Measurements from ENCODE around the gene DENND6B.

The DENND6B gene

GRCh38 chr22:50260801-50261614, 65.8 kb downstream of the DENND6B start:
- DNase-seq (ENCODE audit: extremely low read depth in 1 of 2, low read depth in 1 of 2): no peak

- no peak for DNase-seq (ENCODE audit: extremely low read depth in 1 of 2, low read depth in 1 of 2)
Measured at GRCh38 chr22:50260434-50260800, 66.4 kb downstream of the DENND6B start.

DNA sequence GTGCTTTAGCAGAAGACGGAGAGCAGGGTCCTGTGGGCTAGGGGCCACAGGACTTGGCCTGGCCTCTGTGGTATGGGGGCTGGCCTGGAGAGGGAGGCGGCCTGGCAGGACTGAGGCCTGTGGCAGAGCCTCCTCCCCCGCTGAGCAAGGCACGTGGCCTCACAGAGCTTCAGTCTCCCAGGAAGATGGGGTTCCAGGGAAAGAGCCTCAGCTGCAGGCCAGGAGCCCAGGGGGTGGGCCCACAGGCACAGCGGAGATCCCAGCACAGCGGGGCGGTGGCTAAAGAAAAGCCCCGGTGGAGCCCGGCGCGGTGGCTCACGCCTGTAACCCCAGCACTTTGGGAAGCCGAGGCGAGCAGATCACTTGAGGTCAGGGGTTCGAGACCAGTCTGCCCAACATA, 67.5 kb downstream of the DENND6B start:
- DNase-seq (ENCODE audit: extremely low read depth in 1 of 2, low read depth in 1 of 2): no peak

Measured in activated CD8-positive, alpha-beta memory T cell treated with anti-CD3 and anti-CD28 coated beads for 1 hour (primary cell).